Measurements from ENCODE around the gene SLC25A36.

Gene SLC25A36, protein sequence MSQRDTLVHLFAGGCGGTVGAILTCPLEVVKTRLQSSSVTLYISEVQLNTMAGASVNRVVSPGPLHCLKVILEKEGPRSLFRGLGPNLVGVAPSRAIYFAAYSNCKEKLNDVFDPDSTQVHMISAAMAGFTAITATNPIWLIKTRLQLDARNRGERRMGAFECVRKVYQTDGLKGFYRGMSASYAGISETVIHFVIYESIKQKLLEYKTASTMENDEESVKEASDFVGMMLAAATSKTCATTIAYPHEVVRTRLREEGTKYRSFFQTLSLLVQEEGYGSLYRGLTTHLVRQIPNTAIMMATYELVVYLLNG

DNA sequence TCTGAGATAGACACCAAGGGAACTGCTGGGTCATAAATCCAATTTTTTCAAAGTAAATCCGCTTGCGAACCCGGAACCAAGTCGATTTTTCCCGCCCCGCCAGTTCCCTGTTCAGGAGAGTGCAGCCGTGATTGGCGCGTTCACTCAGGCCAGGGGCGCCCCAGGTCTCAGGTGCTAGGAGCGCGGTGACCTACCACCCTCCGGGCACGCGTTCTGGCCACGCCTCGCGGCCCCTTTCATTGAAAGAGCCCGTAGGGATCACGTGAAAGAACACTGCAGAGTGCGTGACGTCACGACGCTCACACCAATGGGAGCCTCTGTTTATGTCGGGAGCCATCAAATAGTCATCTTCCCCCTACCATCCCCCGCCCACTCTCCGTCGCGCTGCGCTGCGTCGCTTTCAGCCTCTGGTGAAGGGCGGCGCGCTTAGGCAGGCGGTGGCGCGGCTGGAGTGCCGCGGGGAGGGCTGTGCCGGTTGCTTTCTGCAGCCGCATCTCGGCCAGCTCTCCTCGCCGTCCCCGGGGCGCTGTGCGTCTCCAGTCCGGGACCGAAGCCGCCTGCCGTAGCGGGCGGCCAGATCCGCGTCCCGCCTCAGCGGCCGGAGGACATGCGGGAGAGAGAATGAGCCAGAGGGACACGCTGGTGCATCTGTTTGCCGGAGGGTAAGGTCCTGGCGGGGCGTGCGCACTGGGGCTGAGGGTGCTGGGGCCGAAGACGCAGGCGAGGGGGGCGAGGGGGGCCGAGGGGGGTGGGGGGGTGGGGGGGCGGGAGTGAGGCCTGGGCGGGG lies at the start of gene SLC25A36:
SLC25A36 (plus strand) TSS at position 403 of the 787 bp plus-strand sequence; CDS start at position 622, 219 bp downstream.
- DNase-seq (ENCODE audit: low read depth in 3 of 3): peak; percentile 90 to 94 (median 93)

DNA sequence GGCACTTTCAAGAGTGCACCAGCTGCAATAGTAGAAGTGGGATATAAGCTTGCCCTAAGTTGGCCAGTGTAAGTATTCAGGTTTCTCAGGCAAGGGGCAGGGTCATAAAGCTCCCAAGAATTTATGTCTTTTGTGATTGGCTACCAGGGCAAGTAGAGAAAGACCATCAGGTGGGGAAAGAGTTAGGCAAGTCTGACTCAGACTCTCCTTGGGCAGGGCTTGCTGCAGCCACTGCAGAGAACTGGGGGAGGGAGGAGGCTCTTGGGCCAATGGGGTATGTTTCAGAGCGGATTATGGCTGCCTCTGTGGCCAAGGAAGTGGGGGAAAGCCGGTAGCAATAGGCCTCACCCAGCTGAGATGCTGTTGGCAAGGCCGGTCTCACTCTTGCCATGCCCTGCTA lies 44.6 kb upstream of the SLC25A36 start:
- DNase-seq (ENCODE audit: low read depth in 3 of 3): no peak

DNA sequence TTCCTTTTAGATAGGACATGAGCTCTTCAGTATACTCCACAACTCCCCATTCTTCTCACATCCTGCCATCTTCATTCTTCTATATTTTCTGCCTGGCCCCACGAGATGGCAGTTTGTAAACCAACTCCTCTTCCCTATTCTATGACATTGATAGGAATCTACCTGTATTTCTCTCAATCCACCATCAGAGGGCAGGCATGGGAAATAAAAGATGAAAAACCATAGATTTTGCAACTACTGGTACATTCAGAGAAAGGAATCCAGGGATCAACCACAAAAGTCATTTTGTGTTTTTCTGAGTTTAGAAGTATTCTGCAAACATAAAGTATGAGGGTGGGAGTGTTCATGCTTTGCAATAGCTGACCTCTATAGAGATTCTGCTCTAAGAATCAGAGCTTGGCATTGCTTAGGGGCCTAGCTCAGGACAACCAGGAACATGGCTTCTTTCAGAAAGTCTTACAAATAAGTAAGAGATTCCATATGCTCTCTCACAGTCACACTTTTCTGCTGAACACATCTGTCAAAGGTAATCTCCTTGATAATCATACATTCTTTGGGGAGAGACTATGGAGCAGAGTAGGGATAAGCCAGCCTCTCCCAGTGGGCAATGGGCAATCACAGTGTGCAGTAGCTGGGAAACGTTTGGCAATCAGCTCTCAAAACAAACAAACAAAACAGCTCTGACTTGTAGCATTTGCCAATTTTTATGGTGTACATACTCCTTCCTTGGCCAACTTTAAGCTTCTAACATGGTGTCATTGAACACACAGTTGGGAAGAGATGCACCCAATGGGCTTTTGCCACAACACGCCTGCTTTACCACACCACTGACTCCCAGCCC lies 43.1 kb upstream of the SLC25A36 start:
- DNase-seq (ENCODE audit: low read depth in 3 of 3): no peak

DNA sequence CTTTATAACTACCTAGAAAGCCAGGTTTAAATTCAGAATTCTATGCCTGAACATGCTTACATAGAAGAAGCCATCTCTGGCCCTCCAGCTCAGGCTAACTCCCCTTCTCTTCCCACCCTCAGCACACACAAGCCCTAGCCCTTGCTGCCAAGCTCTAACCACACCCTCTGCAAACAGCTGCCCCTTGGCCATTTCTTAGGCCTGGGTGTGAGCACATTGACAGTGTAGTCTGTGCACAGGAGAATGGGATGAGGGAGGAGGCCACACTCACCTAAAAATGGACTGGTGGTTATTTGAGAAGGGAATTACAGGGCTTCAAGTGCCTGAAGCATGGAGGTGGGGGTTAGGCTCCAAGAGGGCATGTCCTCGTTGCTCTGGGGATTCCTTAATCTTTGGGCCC lies 42.3 kb upstream of the SLC25A36 start:
- no peak for DNase-seq (ENCODE audit: low read depth in 3 of 3)

DNA sequence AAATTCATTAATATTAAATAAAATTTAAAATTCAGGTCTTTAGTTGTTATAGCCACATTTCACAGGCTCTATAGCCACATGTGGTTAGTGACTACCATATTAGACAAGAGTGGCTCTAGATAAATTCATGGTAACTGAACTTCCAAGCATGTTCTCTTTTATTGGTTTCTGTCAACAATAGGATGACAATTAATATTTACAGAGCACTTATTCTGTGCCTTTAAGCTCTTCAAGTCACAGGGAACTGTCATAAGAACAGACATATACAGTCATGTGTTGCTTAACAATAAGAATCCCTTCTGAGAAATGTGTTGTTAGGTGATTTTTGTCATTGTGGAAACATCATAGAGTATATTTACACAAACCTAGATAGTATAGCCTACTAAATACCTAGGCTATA lies 38.8 kb upstream of the SLC25A36 start:
- DNase-seq (ENCODE audit: low read depth in 3 of 3): no peak

DNA sequence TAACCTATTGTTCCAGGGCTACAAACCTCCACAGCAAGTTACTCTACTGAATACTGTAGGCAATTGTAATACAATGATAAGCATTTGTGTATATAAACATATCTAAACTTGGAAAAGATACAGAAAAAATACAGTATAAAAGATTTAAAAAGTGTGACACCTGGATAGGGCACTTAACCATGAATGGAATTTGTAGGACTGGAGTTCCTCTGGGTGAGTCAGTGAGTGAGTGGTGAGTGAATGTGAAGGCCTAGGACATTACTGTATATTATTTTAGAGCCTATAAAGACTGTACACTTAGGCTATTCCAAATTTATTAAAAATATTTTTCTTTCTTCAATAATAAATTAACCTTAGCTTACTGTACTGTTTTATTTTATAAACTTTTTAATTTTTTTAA lies 38.4 kb upstream of the SLC25A36 start:
- no peak for DNase-seq (ENCODE audit: low read depth in 3 of 3)

DNA sequence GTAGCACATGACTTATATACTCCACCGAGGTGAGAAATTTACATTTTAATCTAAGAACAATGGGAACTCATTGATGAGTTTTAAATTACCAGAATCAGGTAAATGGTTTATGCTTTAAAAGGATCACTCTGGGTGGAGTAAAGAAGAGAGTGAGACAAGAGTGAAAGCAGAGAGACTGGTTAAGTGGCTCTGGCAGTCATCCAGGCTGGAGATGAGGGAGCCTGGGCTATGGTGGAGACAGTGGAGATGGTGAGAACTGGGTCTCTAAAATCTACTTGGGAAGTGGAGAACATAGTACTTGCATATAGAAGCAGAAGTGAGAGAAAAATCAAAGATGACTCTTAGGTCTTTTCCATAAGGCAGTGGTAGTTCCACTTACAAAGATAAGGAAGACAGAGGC lies 37.1 kb upstream of the SLC25A36 start:
- DNase-seq (ENCODE audit: low read depth in 3 of 3): no peak

DNA sequence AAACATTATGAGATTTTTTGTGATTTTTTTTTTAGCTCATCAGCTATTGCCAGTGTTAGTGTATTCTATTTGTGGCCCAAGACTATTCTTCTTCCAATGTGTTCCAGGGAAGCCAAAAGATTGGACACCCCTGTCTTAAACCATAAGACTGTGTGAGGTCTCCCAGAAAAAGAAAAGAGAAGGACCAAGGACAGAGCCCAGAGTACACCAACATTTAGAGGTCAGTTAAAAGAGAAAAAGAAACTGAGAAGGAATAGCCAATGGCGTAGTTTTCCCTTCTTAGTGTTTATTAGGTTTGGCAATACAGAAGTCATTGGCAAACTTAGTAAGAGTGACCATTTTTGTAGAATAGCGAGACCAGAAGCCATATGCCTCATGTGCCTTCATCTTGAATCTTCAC lies 36.1 kb upstream of the SLC25A36 start:
- no peak for DNase-seq (ENCODE audit: low read depth in 3 of 3)

DNA sequence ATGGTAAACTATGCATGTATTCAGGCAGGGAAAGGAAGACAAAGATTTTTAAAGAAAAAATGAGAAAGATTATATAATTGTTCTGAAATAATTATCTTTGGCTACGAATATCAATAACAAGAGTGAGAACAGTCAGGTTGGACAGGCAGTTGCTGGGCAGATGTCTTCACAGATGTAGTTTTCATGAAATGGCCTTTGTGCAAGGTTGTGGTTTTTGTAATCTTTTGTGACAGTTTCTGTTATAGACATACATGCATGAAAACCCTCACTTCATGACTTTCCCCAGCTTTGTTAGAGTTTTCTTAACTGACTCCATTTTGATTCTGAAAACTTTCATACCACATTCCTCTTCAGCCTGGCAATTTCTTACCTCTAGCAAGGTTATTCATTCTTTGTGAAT lies 34.9 kb upstream of the SLC25A36 start:
- no peak for DNase-seq (ENCODE audit: low read depth in 3 of 3)

DNA sequence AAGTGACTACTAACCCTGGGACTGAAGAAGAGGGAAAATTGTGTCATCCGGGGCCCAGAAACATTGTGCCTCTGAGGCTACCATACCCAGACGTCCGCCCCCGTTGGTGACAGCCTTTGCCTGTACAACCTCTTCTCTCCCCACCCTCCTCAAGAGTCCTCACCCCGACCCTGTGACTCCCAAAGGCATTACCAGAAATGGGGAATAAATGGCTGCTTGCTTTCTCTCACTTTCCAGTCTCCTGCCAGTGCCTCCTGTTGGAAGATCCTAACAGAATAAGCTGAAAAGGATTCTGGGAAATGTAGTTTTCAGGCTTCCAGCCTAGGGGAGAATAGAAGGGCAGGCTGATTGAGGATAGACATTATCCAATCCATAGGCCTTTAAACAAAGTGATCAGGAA lies 30.8 kb upstream of the SLC25A36 start:
- DNase-seq (ENCODE audit: low read depth in 3 of 3): no peak

DNA sequence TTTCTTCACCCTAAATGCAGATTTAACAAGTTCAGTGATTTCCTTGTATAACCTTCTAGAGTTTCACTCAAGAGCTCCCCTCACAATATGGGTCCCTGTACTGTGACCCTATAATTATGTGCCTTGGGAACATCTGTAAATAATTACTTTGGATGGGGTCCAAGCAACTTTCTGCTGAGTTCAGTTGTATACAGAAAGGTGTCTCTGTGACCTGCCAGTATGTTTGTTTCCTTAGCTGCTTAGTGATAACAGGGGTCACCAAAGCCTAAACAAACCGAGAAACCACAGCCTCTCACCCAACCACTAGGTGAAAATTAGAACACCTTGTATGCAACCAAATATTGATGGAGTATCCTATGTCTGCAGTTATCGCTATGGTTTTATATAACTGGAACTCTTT lies 29.8 kb upstream of the SLC25A36 start:
- DNase-seq (ENCODE audit: low read depth in 3 of 3): no peak

DNA sequence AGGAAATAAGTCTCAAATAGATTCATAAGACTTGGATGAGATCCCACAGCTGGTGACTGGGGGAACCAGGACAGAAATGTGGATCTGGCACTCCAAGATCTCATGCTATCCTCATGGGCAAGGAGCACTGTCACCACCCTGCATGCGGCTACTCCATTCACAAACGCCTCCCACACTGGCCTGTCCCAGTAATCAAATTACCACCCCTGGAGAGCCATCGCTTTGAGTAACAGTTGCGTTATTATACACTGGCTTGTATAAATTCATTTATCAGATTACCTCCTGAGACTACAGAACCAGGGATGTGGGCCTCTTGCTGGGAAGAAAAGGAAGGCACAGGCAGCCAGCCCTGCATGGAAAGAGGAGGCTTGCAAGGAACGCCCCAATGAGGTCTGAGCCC lies 27.9 kb upstream of the SLC25A36 start:
- no peak for DNase-seq (ENCODE audit: low read depth in 3 of 3)

DNA sequence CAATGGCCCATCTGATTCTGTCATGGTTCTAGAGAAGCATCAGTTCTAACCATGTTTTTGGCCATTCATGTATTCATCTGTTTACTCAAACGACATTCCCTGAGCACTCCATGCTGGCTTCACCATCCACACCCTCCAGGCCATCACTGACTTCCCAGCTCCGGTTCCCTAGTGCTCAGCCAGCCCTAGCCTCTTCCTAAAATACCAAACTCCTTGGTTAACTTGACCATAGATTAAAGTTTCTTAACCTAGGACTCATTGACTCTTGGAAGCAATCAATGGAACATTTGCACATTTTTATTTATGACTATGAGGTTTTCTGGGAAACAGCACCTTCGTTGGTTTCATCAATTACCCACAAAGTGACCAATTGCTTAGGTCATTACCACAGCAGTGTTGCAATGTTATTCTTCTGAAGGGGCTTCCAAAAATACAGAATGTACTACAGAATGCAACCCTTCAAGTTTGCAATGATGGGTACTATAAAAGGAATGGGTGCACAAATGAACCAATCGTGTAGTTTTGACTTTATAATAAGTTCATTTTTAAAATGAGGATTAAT lies 27.2 kb upstream of the SLC25A36 start:
- DNase-seq (ENCODE audit: low read depth in 3 of 3): no peak

DNA sequence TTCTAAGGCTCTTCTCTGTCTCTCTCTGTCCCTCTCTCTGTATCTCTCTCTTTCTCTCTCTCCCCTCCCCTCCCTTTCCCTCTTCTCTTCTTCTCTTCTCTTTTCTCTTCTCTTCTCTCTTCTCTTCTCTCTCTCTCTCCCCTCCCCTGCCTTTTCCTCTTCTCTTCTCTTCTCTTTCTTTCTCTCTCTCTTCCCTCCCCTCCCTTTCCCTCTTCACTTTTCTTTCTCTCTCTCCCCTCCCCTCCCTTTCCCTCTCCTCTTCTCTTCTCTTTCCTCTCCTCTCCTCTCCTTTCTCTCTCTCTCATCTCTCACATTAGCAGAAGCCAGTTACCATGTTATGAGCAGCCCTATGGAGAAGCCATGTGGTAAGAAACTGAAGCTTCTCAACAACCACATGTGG lies 25.0 kb upstream of the SLC25A36 start:
- DNase-seq (ENCODE audit: low read depth in 3 of 3): no peak

DNA sequence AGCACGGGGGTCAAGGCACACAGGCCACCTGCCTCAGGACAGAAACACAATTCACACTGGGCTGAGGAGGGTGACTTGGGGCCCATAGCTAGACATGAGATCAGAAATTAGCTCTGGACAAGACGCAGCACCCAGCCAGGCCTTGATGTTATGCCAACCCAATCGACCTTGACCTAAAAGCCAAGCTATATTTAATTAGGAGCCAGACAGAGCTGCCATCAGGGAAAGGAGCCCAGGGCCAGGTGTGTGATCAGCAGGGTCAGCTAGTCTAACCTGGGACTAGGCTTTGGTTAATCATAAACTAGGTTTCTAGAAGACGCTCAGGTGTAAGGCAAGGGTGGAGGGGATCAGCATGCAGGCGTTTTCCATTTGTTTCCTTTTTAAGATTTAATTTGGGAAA lies 23.9 kb upstream of the SLC25A36 start:
- DNase-seq (ENCODE audit: low read depth in 3 of 3): no peak

DNA sequence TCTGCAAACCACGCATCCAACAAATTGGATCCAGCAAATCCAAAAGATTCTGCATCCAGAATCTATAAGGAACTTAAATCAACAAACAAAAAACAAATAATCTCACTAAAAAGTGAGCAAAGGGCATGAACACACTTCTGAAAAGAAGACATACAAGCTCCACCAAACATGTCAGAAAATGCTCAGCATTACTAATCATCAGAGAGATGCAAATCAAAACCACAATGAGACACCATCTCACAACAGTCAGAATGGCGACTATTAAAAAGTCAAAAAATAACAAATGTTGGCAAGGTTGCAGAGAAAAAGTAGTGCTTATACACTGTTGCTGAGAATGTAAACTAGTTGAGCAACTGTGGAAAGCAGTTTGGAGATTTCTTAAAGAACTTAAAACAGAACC lies 21.6 kb upstream of the SLC25A36 start:
- no peak for DNase-seq (ENCODE audit: low read depth in 3 of 3)

DNA sequence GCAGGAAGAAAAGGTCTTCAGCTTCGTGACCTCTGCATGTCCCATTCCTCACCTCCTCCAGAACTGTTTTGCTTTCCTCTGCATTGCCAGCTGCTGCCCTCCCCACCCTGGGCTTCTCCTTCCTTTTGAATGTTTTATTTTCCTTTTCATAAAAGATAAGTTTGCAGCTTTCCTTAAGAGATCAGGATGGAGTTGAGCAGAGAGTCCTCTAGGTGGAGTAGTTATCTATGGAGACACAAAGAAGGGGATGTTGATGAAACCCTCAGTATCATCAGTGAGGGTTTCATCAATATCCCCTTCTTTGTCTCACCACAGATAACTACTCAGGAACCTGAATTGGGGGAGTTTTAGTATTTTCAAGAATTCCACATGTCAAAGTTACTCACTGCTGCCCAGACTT lies 19.0 kb upstream of the SLC25A36 start:
- no peak for DNase-seq (ENCODE audit: low read depth in 3 of 3)

DNA sequence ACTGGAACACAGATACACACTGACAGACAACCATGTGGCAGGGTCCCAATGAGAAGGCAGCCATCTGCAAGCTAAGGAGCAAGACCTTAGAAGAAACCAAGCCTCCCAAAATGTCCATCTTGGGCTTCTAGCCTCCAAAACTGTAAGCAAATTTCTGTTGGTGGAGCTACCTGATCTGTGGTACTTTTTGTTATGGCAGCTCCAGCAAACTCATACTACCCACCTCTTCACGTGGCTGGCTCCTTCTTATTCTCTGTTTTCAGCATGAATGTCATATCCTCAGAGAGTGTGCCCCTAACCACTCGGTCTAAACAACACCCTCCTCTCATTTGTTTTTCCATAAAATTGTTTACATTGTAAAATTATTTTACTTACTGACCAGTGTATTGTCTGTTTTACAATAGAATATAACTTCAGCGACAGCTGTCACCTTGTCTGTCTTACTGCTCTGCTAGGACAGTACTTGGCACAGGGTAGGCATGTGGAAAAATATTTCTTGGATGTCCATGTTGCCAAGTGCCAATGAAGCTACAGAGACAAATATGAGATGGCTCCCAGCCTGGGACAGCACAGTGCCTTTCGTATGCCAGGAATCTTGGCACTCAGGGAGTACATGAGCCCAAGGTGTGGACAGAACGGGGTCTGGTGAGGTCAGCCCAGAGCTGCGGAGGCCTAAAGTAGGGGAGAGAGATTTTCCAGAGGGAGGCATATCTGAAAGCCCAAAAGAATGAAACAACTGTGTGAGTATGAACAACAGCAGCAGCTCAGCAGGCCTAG lies 17.4 kb upstream of the SLC25A36 start:
- no peak for DNase-seq (ENCODE audit: low read depth in 3 of 3)

DNA sequence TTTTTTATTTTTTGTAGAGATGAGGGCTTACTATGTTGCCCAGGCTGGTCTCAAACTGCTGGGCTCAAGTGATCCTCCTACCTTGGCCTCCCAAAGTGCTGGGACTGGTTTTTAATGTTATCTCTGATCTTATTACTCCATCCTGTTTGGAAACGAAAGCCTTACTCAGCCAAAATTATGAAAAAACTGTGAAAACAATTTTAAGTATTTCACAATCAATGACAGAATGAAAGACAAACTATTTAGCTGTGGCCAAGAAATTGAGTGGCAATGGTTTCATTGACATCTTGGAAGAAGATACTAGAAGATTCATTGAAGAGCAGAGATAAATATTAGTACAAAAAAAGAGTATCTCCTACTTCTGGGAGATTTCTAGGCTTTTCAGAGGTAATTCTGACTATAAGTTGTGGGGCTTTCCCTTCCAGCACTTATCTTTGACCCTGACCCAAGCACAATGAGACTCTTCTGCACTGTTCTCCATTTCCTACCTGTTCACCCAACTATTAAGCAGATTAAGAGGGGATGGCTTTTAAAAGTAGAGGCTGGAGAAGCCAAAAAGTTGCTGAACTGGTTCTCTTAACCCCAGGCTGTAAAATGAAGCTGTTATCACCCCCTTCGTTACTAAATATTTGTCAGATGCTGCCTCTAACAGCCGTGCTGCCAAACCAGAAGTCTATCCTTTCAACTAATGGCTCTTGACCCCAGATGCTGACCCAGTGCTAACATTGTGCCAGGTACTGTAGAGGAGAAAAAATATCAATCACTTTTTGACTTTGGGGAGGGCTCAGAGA lies 14.2 kb upstream of the SLC25A36 start:
- DNase-seq (ENCODE audit: low read depth in 3 of 3): no peak

DNA sequence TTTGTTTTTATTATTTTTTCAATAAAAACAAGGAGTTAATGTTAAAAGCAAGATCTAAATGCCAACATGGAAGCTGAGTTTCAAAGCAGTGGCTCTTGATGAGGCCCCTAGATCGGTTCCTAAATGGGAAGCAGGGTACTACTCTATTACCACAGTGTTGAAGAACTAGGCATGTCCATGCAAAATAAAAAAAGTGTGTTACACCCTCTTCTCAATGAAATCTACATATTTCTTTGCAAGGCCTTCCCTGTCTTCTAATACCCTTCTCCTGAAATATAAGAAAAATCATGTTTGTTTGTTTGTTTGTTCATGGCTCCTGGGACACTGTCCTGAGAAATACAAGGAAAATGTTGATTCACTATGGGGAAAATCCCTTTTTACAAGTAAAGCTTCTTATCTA lies 12.2 kb upstream of the SLC25A36 start:
- no peak for DNase-seq (ENCODE audit: low read depth in 3 of 3)
